HEK293 (cell line): Measurements from ENCODE around the gene APEX2.

ENCODE experiments used
- CTCF ChIA-PET: fragments of 350-600 bp; formaldehyde crosslinking; extraction: SDS; loops from one replicate; lab custom pipeline; 2021; ENCODE audit warnings: antibody characterized with exemption; lab: Yijun Ruan, JAX
- POLR2A ChIA-PET: fragments of 300-600 bp; formaldehyde crosslinking; extraction: SDS; loops from one replicate; lab custom pipeline; 2020; ENCODE audit warnings: antibody characterized with exemption, inconsistent platforms; lab: Yijun Ruan, JAX
- H3K27ac ChIP-seq: fragments of 200-500 bp; sonication (Bioruptor generic); 2 replicates; pipeline ENCODE4 v1.5.1; 2014; ENCODE audit warnings: low read depth, low read length, control low read depth, inconsistent platforms; ENCODE audit errors: extremely low read depth
- H3K36me3 ChIP-seq, 2 experiments: fragments of 200-500 bp in 1 of 2; sonication (Bioruptor generic) in 1 of 2; 1 replicate in 1 of 2; 2 replicates in 1 of 2; pipeline ENCODE4 v1.5.1; 2014 to 2017; ENCODE audit warnings: inconsistent platforms in 2 of 2, low read length in 2 of 2; ENCODE audit not compliant: control insufficient read depth in 2 of 2, insufficient read depth in 1 of 2
- H3K4me1 ChIP-seq: fragments of 200-500 bp; sonication (Bioruptor generic); 2 replicates; pipeline ENCODE4 v1.5.1; 2014; ENCODE audit warnings: mild to moderate bottlenecking, low read length, inconsistent platforms; ENCODE audit not compliant: control insufficient read depth, insufficient read depth
- H3K4me3 ChIP-seq: 2 replicates; pipeline ENCODE4 v1.5.1; 2011; ENCODE audit warnings: low read depth, mild to moderate bottlenecking, control low read depth, low read length, moderate library complexity
- H3K9me3 ChIP-seq: fragments of 200-500 bp; sonication (Bioruptor generic); 2 replicates; pipeline ENCODE4 v1.5.1; 2014; ENCODE audit warnings: low read depth, low read length, inconsistent platforms; ENCODE audit not compliant: control insufficient read depth, insufficient read depth
- BCL11B ChIP-seq: fragments of 450-650 bp; formaldehyde crosslinking; IDR thresholded peaks from 2 replicates; pipeline ENCODE4 v1.5.1; 2016; ENCODE audit warnings: low read depth, missing biosample characterization, missing genetic modification characterization
- HOXD13 ChIP-seq: sonication (generic); formaldehyde crosslinking; IDR thresholded peaks from 2 replicates; pipeline ENCODE4 v1.8.0; 2022; ENCODE audit warnings: missing genetic modification reagents, borderline replicate concordance
- KLF10 ChIP-seq: fragments of 450-650 bp; IDR thresholded peaks from 2 replicates; pipeline ENCODE4 v1.5.1; 2018; ENCODE audit warnings: missing biosample characterization, mild to moderate bottlenecking, missing genetic modification characterization
- ZNF140 ChIP-seq: fragments of 450-650 bp; formaldehyde crosslinking; IDR thresholded peaks from 2 replicates; pipeline ENCODE4 v1.5.1; 2016; ENCODE audit warnings: missing biosample characterization, missing genetic modification characterization
- ZNF146 ChIP-seq: fragments of 450-650 bp; formaldehyde crosslinking; IDR thresholded peaks from 2 replicates; pipeline ENCODE4 v1.5.1; 2016; ENCODE audit warnings: missing biosample characterization, missing genetic modification characterization
- ZNF221 ChIP-seq: fragments of 450-650 bp; formaldehyde crosslinking; IDR thresholded peaks from 2 replicates; pipeline ENCODE4 v1.5.1; 2017; ENCODE audit warnings: missing biosample characterization, missing genetic modification characterization, borderline replicate concordance
- ZNF274 ChIP-seq, 2 experiments: fragments of 200-500 bp in 1 of 2; fragments of 450-650 bp in 1 of 2; sonication (Bioruptor generic) in 1 of 2; formaldehyde crosslinking in 1 of 2; IDR thresholded peaks; 2 replicates each; pipeline versions ENCODE4 v1.5.1 to v1.6.1; 2014 to 2016; ENCODE audit warnings: borderline replicate concordance in 1 of 2, inconsistent platforms in 1 of 2, low read length in 1 of 2, missing biosample characterization in 1 of 2, missing genetic modification characterization in 1 of 2
- ZNF660 ChIP-seq: fragments of 450-650 bp; IDR thresholded peaks from 2 replicates; pipeline ENCODE4 v1.5.1; 2018; ENCODE audit warnings: missing biosample characterization, mild to moderate bottlenecking, missing genetic modification characterization
- ZNF664 ChIP-seq: fragments of 450-650 bp; formaldehyde crosslinking; IDR thresholded peaks from 2 replicates; pipeline ENCODE4 v1.5.1; 2016; ENCODE audit warnings: missing biosample characterization, missing genetic modification characterization
- ZSCAN4 ChIP-seq: fragments of 450-650 bp; formaldehyde crosslinking; IDR thresholded peaks from 2 replicates; pipeline ENCODE4 v1.5.1; 2017; ENCODE audit warnings: missing biosample characterization, missing genetic modification characterization
- TF ChIP-seq, protein P1 (sequence below): fragments of 450-650 bp; formaldehyde crosslinking; IDR thresholded peaks from 2 replicates; pipeline ENCODE4 v1.5.1; 2016; ENCODE audit warnings: missing biosample characterization, missing genetic modification characterization
- TF ChIP-seq, protein P2 (sequence below): fragments of 450-650 bp; formaldehyde crosslinking; IDR thresholded peaks from 2 replicates; pipeline ENCODE4 v1.5.1; 2016; ENCODE audit warnings: missing biosample characterization, missing genetic modification characterization, low read depth
- TF ChIP-seq, protein P3 (sequence below): fragments of 450-650 bp; IDR thresholded peaks from 2 replicates; pipeline ENCODE4 v1.5.1; 2018; ENCODE audit warnings: missing biosample characterization, mild to moderate bottlenecking, missing genetic modification characterization

The APEX2 gene

DNA sequence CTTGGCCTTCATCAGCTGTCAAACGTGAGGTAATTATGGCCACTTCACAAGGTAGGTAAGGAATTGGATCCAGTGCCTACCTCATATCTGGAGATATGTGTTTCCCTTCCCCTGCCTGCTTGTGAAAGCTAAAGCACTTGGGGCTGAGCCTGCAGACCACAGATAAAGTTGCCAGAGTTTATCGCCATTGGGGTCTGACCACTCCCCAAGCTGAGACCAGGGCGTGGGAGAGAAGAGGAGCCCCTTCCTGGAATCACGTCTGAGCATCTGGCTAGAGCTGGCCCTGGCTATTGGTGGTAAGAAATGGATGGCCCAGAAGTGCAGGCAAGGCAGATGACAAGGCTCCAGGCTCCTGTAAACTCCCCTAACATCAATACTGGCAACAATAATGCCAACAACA is 27.9 kb downstream of the APEX2 start (continued):
- TF ChIP-seq, protein P1, sequence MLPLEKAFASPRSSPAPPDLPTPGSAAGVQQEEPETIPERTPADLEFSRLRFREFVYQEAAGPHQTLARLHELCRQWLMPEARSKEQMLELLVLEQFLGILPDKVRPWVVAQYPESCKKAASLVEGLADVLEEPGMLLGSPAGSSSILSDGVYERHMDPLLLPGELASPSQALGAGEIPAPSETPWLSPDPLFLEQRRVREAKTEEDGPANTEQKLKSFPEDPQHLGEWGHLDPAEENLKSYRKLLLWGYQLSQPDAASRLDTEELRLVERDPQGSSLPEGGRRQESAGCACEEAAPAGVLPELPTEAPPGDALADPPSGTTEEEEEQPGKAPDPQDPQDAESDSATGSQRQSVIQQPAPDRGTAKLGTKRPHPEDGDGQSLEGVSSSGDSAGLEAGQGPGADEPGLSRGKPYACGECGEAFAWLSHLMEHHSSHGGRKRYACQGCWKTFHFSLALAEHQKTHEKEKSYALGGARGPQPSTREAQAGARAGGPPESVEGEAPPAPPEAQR (tag by site-specific recombination): no peak
- no peak for TF ChIP-seq HOXD13 (CRISPR knock-in tag)
- TF ChIP-seq, protein P2, sequence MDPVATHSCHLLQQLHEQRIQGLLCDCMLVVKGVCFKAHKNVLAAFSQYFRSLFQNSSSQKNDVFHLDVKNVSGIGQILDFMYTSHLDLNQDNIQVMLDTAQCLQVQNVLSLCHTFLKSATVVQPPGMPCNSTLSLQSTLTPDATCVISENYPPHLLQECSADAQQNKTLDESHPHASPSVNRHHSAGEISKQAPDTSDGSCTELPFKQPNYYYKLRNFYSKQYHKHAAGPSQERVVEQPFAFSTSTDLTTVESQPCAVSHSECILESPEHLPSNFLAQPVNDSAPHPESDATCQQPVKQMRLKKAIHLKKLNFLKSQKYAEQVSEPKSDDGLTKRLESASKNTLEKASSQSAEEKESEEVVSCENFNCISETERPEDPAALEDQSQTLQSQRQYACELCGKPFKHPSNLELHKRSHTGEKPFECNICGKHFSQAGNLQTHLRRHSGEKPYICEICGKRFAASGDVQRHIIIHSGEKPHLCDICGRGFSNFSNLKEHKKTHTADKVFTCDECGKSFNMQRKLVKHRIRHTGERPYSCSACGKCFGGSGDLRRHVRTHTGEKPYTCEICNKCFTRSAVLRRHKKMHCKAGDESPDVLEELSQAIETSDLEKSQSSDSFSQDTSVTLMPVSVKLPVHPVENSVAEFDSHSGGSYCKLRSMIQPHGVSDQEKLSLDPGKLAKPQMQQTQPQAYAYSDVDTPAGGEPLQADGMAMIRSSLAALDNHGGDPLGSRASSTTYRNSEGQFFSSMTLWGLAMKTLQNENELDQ (tag by site-specific recombination): no peak
- TF ChIP-seq ZNF660: no peak

DNA sequence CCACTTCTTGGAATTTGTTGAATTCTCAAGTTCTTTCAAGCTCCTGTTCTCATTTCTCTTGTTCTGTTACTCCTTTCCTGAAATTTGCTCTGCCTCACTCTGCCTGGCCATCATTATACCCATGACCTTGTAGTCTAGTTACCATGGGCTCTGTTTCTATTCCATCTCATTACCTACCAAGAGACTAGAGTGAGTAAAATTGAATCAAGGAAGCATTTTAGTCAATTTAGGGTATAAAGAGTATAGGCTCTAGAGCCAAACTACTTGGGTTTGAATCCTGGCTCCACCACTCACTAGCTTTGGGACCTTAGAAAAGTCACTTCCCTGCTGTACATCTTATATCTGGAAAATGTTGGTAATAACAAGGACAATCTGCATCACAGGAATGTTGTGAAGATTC is 28.4 kb downstream of the APEX2 start:
- CTCF ChIA-PET: interaction anchor here (0.6 kb wide), 1 partner anchor 444 kb away, joined by 3 read pairs; no protein-coding TSS in a partner anchor
- H3K36me3 ChIP-seq: no peaks in the 10 kb centered on the region
- POLR2A ChIA-PET: no interaction called here
- TF ChIP-seq ZNF140 (tag by site-specific recombination) (no peak), ZNF664 (no peak)
- TF ChIP-seq, protein P3, sequence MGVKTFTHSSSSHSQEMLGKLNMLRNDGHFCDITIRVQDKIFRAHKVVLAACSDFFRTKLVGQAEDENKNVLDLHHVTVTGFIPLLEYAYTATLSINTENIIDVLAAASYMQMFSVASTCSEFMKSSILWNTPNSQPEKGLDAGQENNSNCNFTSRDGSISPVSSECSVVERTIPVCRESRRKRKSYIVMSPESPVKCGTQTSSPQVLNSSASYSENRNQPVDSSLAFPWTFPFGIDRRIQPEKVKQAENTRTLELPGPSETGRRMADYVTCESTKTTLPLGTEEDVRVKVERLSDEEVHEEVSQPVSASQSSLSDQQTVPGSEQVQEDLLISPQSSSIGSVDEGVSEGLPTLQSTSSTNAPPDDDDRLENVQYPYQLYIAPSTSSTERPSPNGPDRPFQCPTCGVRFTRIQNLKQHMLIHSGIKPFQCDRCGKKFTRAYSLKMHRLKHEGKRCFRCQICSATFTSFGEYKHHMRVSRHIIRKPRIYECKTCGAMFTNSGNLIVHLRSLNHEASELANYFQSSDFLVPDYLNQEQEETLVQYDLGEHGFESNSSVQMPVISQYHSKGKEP: no peak
- TF ChIP-seq, all 188 proteins: peak for 0
- H3K4me3 ChIP-seq: no peak overlapping the region
- H3K27ac ChIP-seq: no peak overlapping the region
- no peaks in the 10 kb centered on the region for H3K9me3 ChIP-seq
- H3K4me1 ChIP-seq: no peaks in the 10 kb centered on the region

DNA sequence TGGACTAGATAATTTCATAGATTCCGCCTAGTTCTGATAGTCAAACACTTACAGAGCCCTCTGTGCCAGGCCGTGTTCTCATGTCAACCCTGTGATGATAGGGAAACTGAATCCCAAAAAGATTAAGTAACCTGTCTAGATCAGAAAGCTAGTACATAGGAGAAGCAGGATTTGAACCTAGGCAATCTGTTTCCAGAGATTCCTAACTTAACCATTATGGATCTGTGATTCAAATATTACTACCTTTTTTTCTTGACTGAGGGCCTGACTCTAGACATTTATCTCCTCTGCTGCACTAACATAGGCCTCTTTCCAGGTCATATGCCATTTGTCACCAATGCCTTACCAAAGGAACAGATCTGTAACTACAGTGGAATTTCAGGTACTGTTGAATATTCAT is 29.1 kb downstream of the APEX2 start:
- Histone ChIP-seq H3K4me1 (no peaks in the 10 kb centered on the region), H3K4me3 (no peak overlapping the region)
- POLR2A ChIA-PET: no interaction called here

More for the DNA sequence above, 29.1 kb downstream of the APEX2 start:
- TF ChIP-seq BCL11B (tag by site-specific recombination) (no peak), ZNF274 (IDR thresholded peaks at IDR 0.05; ENCODE audit: low read length) (no peak), ZNF274 (tag by site-specific recombination; IDR thresholded peaks at IDR 0.05; ENCODE audit: borderline replicate concordance) (no peak), ZNF146 (tag by site-specific recombination) (no peak), ZNF221 (tag by site-specific recombination) (no peak), KLF10 (tag by site-specific recombination) (no peak), ZSCAN4 (tag by site-specific recombination) (no peak)
- Histone ChIP-seq H3K9me3 (no peaks in the 10 kb centered on the region), H3K36me3 (no peaks in the 10 kb centered on the region), H3K27ac (no peak overlapping the region)
- CTCF ChIA-PET: no interaction called here
